BE2C (cell line): ENCODE data around the gene RASSF4.

ENCODE experiments used
- DNase-seq: peaks from one replicate; pipeline ENCODE4 v3.0.0-alpha.2; 2020
- H3K27me3 ChIP-seq: fragments of 250-450 bp; sonication (Bioruptor Pico); 2 replicates; pipeline ENCODE4 v1.5.1; 2020; ENCODE audit warnings: mild to moderate bottlenecking
- H3K36me3 ChIP-seq: fragments of 250-450 bp; sonication (Bioruptor Pico); 2 replicates; pipeline ENCODE4 v1.5.1; 2020; ENCODE audit warnings: mild to moderate bottlenecking
- H3K4me1 ChIP-seq: fragments of 250-450 bp; sonication (Bioruptor Pico); 2 replicates; pipeline ENCODE4 v1.5.1; 2020
- H3K4me3 ChIP-seq: 2 replicates; pipeline ENCODE4 v1.5.1; 2011; ENCODE audit warnings: low read depth, low read length
- H3K9me3 ChIP-seq: fragments of 250-450 bp; sonication (Bioruptor Pico); 2 replicates; pipeline ENCODE4 v1.5.1; 2020
- TF ChIP-seq, protein P1 (sequence below): IDR thresholded peaks from 2 replicates; pipeline ENCODE4 v1.5.1; 2012; ENCODE audit warnings: mild to moderate bottlenecking, low read depth, low read length

The RASSF4 gene

DNA sequence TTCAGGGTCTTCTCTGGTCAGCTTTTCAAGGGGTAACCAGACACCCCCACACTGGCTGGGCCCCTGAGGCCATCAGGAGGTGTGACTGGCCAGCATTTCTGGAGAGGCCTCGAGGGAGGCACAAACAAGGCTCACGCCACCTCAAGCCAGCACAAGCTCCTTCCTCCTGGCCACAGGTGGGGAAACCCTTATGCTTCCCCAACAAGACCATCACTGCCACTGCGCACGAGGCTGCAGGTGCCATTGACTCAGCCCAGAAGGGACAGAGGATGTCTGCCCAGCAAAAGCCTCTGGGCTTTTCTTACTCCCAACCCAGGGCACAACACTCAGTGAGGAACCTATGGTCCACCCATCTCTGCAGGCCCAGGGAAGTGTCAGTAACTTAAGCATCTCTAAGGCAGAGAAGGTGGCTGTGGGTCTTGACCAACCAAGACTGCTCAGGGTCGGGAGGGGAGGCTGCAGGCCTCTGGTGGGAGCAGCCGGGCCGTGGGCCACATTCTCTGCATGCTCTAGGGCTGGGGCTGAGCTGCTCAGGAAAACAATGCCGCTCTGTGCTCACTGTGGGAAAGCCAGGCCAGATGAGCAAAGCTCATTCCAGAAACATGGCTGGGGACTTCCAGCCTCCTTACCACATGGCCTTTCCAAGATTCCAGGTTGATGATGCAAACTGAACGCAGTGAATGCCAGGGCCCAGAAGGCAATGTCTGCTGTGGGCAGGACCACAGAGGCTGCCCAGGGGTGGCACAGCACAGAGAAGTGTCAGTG lies 24.2 kb upstream of the RASSF4 start:
- no peak for DNase-seq
- H3K4me3 ChIP-seq: no peak overlapping the region
- no peaks in the 10 kb centered on the region for H3K9me3 ChIP-seq
- H3K27me3 ChIP-seq: no peaks in the 10 kb centered on the region
- no peaks in the 10 kb centered on the region for H3K4me1 ChIP-seq
- H3K36me3 ChIP-seq: no peaks in the 10 kb centered on the region
- TF ChIP-seq, protein P1, sequence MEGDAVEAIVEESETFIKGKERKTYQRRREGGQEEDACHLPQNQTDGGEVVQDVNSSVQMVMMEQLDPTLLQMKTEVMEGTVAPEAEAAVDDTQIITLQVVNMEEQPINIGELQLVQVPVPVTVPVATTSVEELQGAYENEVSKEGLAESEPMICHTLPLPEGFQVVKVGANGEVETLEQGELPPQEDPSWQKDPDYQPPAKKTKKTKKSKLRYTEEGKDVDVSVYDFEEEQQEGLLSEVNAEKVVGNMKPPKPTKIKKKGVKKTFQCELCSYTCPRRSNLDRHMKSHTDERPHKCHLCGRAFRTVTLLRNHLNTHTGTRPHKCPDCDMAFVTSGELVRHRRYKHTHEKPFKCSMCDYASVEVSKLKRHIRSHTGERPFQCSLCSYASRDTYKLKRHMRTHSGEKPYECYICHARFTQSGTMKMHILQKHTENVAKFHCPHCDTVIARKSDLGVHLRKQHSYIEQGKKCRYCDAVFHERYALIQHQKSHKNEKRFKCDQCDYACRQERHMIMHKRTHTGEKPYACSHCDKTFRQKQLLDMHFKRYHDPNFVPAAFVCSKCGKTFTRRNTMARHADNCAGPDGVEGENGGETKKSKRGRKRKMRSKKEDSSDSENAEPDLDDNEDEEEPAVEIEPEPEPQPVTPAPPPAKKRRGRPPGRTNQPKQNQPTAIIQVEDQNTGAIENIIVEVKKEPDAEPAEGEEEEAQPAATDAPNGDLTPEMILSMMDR: no peak

DNA sequence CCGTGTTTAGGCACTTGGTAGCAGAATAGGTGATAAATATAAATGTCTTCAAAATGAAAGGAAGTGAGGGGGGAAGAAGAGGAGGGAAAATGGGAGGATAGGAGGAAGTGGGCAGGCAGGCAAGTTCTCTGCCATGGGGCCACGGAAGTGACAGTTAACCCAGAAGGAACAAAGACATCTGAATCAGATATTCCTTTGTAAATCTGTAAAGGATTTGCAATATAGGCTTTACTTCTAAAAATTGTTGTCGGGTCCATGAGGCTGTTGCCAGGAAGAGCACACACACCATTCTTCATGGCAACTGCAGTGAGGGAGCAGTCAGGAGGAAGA lies 23.7 kb upstream of the RASSF4 start:
- no peak overlapping the region for H3K4me3 ChIP-seq
- no peaks in the 10 kb centered on the region for H3K9me3 ChIP-seq
- no peak for DNase-seq
- no peaks in the 10 kb centered on the region for H3K27me3 ChIP-seq
- TF ChIP-seq, protein P1: no peak
- no peaks in the 10 kb centered on the region for H3K4me1 ChIP-seq
- no peaks in the 10 kb centered on the region for H3K36me3 ChIP-seq

DNA sequence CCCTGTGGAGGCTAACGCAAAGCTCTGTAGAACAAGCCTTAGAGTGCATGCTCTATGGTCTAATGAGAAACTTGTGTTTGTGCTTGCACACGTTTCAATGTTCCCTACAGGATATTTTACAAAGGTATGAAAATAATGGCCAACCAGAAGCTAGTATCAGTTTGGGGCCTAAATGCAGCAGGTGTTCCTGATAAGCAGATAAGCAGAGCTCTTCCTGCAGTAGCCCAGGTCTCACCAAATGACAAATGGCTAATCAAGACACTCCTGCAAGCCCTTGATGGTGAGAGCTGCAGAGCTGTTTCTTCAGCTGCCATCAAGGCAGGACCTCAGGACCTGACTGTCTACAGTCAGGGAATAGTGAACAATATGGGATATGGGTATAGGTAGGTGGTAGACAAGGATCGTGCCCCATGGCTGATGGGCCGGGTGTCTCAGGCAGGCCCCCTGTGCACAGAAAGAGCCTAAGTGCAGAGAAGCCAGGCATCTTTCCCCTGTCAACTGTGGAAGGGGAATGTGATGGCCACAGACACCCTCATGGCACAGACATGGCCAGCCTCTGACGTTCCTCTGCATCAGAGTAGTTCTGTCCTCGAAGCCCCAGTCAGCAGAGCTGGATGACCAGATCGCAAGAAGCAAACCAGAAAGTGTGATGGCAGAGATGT lies 23.2 kb upstream of the RASSF4 start:
- no peak for DNase-seq
- no peaks in the 10 kb centered on the region for H3K27me3 ChIP-seq
- no peak overlapping the region for H3K4me3 ChIP-seq
- H3K36me3 ChIP-seq: no peaks in the 10 kb centered on the region
- no peaks in the 10 kb centered on the region for H3K9me3 ChIP-seq
- no peaks in the 10 kb centered on the region for H3K4me1 ChIP-seq
- TF ChIP-seq, protein P1: no peak

DNA sequence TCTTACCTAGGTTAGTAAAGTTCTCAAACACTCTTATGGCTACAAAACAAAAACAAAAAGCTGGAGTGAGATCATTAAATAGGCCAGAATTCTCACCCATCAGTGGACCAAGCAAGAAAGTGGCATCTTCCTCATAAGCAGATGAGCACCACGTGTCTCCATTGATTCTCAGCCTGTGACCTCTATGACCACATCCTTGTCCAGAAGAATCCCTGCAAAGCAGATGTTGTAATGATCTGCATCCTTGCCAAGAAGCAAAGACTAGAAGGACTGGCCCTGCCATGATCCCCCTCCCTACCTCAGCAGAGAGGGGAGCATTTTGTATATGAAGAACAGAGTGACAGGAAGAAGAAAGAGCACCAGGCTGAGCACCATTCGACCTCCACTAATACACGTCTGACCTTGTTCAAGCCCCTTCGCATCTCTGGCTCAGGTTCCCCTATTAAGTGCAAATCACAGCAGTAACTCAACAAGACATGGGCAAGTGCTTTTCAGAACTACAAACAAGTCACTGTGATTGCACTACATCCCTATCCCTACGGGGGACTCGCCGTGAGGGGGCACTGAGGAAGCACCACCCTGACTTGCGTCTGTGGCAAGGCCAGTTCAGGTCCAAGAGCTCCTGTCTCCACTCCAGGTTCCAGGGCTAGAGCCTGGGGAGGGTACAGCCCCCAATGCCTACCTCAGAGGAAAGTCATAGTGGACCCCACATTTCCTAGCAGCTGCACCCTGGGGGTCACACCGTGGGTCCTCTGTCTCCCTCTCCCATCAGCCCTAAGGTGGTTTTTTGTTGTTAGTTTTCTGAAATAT lies 22.2 kb upstream of the RASSF4 start:
- Histone ChIP-seq H3K4me1 (no peaks in the 10 kb centered on the region), H3K9me3 (no peaks in the 10 kb centered on the region), H3K4me3 (no peak overlapping the region), H3K27me3 (no peaks in the 10 kb centered on the region), H3K36me3 (no peaks in the 10 kb centered on the region)
- no peak for DNase-seq
- TF ChIP-seq, protein P1: no peak

DNA sequence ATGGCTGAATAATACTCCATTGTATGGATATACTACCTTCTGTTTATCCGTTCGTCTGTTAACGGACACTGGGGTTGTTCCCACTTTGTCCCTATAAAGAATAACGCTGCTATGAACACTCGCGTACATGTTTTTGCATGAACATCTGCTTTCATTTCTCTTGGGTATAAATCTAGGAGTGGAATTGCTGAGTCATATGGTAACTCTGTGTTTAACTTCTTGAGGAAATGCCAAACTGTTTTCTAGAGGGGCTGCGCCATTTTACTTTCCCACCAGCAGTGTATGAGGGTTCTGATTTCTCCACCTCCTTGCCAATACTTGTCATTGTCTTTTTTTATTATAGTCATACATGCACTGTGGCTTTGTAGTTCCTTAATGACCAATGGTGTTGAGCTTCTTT lies 20.6 kb upstream of the RASSF4 start:
- H3K4me3 ChIP-seq: no peak overlapping the region

More for the DNA sequence above, 20.6 kb upstream of the RASSF4 start:
- Histone ChIP-seq H3K4me1 (no peaks in the 10 kb centered on the region), H3K27me3 (no peaks in the 10 kb centered on the region), H3K9me3 (no peaks in the 10 kb centered on the region), H3K36me3 (no peaks in the 10 kb centered on the region)
- DNase-seq: no peak
- TF ChIP-seq, protein P1: no peak
